DMS114 treated with DMSO at 0.1 percent for 48 hours (cell line): Measurements from ENCODE around the gene FNDC10.
"Not testable (repeated sequence)": the region's sequence is repeated elsewhere in the genome, so short reads cannot be mapped to it uniquely, and the experiment has no call there.

ENCODE experiments used
- DNase-seq: peaks from one replicate; lab custom pipeline; 2025; ENCODE audit not compliant: unreplicated experiment; lab: John Stamatoyannopoulos, UW

The FNDC10 gene

DNA sequence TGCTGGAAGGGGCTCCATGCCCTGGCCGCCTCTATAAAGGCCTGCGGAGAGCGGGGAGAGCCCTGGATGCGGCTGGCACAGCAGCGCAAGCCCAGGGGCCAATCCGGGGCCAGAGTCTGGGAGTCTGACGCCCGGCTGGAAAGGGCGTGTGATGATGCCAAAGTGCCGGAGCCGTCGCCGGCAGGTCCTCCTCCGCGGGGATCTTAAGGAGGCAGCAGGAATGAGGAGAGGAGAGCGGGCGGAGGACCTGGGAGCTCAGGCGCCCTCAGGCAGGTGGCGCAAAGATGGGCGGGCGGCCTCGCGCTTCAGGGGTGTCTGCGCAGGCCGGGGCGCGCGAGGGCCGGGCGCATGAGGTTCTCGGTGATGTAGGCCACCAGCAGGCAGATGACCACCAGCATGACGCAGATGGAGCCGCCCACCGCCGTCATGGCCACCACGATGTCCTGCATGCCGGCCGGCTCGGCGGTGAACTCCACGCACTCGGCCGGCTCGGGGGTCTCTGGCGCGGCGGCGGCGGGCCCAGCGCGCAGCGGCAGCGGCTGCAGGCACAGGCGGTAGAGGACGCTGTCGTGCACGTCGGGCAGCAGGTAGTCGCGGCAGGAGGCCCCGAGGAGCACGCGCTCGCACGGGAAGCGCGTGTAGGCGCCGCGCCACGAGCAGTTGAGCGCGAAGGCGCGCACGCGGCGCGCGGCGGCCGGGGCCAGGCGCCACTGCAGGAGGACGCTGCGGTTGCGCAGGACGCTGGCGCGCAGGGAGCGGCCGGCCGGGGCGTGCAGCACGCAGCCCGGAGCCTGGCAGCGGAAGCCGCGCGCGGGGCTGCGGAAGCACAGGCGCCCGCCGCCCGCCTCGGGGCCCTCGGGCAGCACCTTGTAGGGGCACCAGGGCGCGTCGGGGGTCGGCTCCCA is 653 bp downstream of the FNDC10 start:
- no peak for DNase-seq

DNA sequence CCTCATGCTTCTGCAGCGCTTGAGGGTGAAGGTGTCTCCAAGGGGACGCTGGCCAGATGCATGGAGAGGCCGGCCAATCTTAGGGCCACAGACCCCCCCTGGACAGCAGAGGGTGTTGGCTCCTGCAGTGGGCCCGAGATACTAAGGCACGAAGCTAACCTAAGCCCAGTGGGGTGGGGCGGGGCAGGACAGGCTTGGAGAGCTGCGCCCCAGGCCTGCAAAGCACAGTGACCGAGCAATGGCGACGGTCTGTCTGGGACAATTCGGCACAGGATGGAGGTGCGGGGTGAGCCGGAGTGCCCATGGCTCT is 1.3 kb downstream of the FNDC10 start:
- no peak for DNase-seq

GRCh38 chr1:1598051-1598719 is 1.8 kb downstream of the FNDC10 start:
- no peak for DNase-seq

DNA sequence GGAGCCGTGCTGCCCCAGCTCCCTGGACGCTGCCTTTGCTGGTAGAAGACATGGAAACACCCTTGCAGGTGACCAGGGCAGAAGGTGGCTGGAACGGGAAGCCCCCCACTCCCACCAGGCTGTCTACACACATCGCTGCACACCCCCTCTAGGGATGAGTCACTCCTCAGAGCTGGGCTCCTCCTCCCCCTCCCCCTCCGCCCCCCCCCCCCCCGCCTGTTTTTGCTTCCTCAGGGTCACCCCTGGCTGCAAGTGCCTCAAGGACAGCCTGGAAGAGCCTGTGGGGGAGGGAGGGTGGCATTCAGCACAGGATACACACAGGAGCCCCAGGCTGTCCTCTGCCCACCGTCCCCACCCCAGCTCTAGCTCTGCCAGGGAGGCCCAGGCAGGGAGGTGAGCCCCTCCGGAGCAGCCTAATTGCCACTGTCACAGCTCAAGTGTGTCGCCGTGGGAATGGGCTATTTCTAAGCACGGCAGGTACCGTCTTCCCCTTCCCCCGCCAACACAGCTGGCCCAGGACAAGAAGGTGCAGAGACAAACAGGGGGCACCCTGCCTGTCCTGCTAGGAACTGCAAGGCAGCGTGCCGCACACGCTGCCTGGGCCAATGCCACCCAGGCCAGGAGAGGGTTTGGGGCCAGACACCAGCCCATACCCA is 2.5 kb downstream of the FNDC10 start:
- no peak for DNase-seq

GRCh38 chr1:1596493-1597274 is 3.3 kb downstream of the FNDC10 start:
- no peak for DNase-seq

GRCh38 chr1:1595341-1595740 is 4.6 kb downstream of the FNDC10 start:
- not testable (repeated sequence) for DNase-seq

DNA sequence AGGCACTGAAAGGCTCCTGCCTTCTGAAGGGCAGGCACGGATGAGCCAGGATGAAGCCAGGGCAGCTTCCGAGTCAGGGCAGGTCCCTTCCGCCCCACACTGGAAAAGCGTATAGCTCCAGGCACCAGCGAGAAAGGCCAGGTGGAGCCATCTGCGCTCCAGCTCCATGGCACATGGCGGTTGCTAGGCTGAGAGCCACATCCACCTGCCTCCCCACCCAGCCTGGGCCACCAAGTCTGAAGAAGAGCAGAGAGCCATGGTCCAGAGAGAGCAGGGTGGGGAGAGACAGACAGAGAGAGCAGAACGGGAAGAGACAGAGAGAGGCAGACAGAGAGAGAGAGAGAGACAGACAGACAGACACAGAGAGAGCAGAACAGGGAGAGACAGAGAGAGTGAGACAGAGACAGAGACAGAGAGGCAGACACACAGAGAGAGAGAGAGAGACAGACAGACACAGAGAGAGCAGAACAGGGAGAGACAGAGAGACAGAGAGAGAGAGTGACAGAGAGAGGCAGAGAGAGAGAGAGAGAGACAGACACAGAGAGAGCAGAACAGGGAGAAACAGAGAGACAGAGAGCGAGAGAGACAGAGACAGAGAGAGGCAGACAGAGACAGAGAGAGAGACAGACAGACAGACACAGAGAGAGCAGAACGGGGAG is 5.2 kb downstream of the FNDC10 start:
- no peak for DNase-seq

DNA sequence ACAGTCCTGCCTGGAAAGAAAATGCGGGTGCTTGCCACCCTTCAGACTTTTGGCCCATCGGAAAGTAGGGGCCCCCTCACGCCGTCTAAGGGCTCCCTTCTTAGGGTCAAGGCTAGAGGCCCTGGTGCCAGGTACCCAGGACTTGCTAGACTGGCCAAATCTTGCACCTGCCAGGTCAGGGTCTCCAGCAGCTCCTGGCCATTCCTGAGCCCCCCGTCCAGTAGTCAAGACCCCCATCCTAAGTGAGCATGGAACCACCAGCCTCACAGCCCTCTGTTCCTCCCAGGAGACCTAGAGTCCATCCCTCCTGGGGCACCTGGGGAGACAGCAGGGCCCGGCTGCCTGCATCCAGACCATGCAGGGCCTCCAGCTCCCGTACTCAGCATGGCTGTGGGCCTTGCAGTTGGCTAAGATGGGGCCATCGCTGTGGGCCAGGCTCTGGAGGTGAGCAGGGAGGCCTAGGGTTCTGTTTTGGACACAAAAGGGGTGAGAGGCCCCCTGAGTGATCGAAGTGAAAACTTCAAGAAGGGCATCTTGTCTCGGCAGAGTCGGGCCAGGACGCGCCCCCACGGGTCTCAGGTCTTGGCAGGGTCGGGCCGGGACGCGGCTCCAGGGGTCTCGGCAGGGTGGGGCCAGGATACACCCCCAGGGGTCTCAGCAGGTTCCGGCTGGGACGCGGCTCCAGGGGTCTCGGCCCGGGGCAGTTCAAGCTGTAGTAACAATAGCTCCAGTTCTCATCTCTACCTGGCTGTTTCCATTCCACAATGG is 5.9 kb downstream of the FNDC10 start:
- DNase-seq, result no peak

GRCh38 chr1:1591452-1591851 is 8.5 kb downstream of the FNDC10 start:
- no peak for DNase-seq

DNA sequence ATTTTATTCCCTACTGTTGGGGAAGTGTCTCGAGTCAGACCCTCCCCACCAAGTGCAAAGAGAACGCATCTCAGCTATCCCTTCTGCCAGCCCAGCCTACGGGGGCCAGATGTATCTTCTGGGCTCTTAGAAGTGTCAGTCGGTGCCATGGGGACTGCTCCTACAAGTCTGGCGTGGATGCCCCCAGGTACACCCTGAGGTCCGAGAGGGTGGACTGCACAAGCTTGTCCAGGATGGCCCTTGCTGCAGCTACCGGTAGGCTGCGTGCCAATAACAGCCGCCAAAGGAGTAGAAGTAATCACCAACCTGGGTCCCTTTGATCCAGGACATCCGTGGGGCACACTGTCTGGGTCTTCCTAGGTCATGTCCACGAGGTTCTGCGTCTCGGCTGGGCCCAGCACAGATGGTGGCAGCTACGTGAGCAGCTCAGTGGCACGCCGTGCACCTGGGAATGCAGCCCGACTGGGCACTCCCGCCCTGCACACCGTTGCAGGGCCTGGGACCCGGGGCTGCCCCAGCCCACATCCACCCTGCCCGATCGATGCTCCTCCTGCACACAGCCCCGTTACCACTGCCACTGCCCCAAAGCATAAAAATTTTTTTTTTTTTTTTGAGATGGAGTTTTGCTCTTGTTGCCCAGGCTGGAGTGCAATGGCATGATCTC is 16.5 kb downstream of the FNDC10 start:
- no peak for DNase-seq

DNA sequence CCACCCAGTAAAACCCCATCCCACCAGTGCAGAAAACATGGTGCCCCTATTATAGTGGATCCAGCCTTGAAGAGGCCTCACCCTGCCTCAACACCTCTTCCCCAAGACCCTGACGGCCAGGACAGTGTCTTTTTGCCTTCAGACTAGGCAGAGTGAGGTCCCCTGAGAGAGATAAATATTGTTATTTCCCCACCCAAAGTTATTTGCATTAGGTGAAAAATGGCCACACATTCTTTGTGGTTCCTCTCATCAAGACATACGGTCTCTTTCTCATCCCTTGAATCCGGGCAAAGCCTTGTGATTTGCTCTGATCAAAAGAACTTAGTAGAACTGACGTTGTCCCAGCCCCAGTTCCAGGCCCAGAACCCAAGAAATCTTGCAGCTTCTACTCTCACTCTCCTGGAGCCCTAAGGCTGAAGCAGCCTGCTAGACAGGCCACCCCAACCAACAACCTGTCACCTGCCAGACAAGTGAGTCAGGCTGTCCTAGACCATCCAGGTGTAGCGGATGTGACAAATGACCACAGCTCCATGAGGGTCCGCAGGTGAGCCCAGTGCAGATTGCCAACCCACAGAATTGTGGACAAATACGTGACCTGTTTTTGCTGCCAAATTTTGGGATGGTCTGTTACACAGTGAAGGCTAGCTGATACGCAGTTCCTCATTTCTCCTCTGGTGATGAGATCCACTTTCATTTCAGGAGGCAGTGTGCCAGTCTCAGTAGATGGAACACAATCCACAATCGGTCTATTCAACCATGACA is 17.2 kb downstream of the FNDC10 start:
- DNase-seq, result no peak

- DNase-seq, result no peak
Observed at GRCh38 chr1:1578371-1578940, 21.5 kb downstream of the FNDC10 start.

GRCh38 chr1:1577367-1578011 is 22.4 kb downstream of the FNDC10 start:
- DNase-seq, result no peak

- DNase-seq, result peak; percentile 71
Observed at GRCh38 chr1:1574721-1575537, 25.0 kb downstream of the FNDC10 start, which contains the start of gene SSU72. Gene SSU72 (minus strand): TSS chr1:1574863. CDS start chr1:1574557, 306 bp downstream.

GRCh38 chr1:1573843-1574720 is 25.9 kb downstream of the FNDC10 start:
- DNase-seq, result peak; percentile 59

DNA sequence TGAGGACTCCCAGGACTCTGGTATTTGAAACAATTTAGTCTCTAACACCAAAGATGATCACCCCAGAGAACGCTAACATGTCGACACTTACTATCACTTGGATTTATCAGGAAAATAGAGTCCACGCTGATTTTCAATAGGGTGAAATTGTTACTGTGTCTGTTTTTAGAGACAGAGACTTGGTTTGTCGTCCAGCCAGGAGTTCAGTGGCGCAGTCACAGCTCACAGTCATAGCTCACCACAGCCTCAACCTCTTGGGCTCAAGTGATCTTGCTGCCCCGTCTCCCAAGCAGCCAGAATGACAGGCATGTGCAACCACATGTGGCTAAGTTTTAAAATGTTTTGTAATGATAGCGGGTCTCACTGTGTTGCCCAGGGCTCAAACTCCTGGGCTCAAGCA is 30.6 kb downstream of the FNDC10 start:
- no peak for DNase-seq
